Endothelial cell of umbilical vein (primary cell): ENCODE data around the gene KRT78. TPM values are rescaled to one million over a fixed set of nuclear protein-coding genes. Genes with fewer than 3 reads are reported as not detected.

Experiments
- BruUV-seq: library from RNA; stranded (reverse); fragments of 400-500 nt; replicated peaks from 2 replicates; lab custom pipeline; 2021; lab: Mats Ljungman, UMichigan
- CTCF ChIA-PET: fragments of 300-600, 350-600 bp; sonication (Branson Sonifier 250); formaldehyde crosslinking; loops from one replicate; lab custom pipeline; 2021; ENCODE audit warnings: antibody characterized with exemption, inconsistent platforms; lab: Charles Lee
- POLR2A ChIA-PET: fragments of 300-600, 350-600 bp; sonication (Branson Sonifier 250); formaldehyde crosslinking; loops from one replicate; lab custom pipeline; 2021; ENCODE audit warnings: antibody characterized with exemption, inconsistent platforms; lab: Charles Lee
- DNase-seq: peaks from one replicate; pipeline ENCODE4 v3.0.0-alpha.2; 2011; ENCODE audit warnings: low read depth, low spot score
- FAIRE-seq: peaks from 2 replicates; lab custom pipeline; 2011; peaks lifted over from hg19 to GRCh38; lab: Jason Lieb, UNC
- H2AFZ ChIP-seq: 2 replicates; pipeline ENCODE4 v1.6.0; 2012; ENCODE audit warnings: low read depth, low read length, control low read depth, inconsistent platforms
- H3K27ac ChIP-seq: 2 replicates; pipeline ENCODE4 v1.5.1; 2011; ENCODE audit warnings: low read depth, mild to moderate bottlenecking, control low read depth, low read length, moderate library complexity; ENCODE audit not compliant: insufficient read depth
- H3K27me3 ChIP-seq, 2 experiments: 2 replicates each; pipeline versions ENCODE4 v1.6.0 to v1.6.1; 2011; ENCODE audit warnings: low read length in 2 of 2, mixed read lengths in 1 of 2; ENCODE audit not compliant: control insufficient read depth in 2 of 2, insufficient read depth in 2 of 2
- H3K36me3 ChIP-seq, 2 experiments: 2 replicates in 1 of 2; 3 replicates in 1 of 2; pipeline ENCODE4 v1.5.1; 2011; ENCODE audit warnings: low read length in 2 of 2, mild to moderate bottlenecking in 1 of 2, moderate library complexity in 1 of 2; ENCODE audit not compliant: control insufficient read depth in 2 of 2, insufficient read depth in 2 of 2; ENCODE audit errors: extremely low read depth in 1 of 2
- H3K4me1 ChIP-seq: 3 replicates; pipeline ENCODE4 v1.5.1; 2011; ENCODE audit warnings: mild to moderate bottlenecking, low read length; ENCODE audit not compliant: control insufficient read depth, insufficient read depth; ENCODE audit errors: extremely low read depth
- H3K4me2 ChIP-seq: 2 replicates; pipeline ENCODE4 v1.6.1; 2011; ENCODE audit warnings: low read length, control low read depth, mixed read lengths; ENCODE audit not compliant: insufficient read depth
- H3K4me3 ChIP-seq, 3 experiments: fragments of 200-600 bp in 1 of 3; sonication (generic), shearing (Covaris generic) in 1 of 3; replicated peaks in 1 of 3; 2 replicates each; pipeline ENCODE4 v1.5.1; 2011 to 2016; ENCODE audit warnings: control low read depth in 3 of 3, low read length in 3 of 3, mild to moderate bottlenecking in 2 of 3, inconsistent platforms in 1 of 3, low read depth in 1 of 3, moderate library complexity in 1 of 3; ENCODE audit not compliant: insufficient read depth in 1 of 3
- H3K79me2 ChIP-seq: 2 replicates; pipeline ENCODE4 v1.6.0; 2012; ENCODE audit warnings: low read length, inconsistent platforms; ENCODE audit not compliant: control insufficient read depth, insufficient read depth
- H3K9ac ChIP-seq: replicated peaks from 2 replicates; pipeline ENCODE3; 2011; ENCODE audit warnings: low read length, control low read depth; ENCODE audit not compliant: insufficient read depth; ENCODE audit errors: extremely low read depth
- H3K9me1 ChIP-seq: replicated peaks from 3 replicates; pipeline ENCODE4 v1.6.0; 2011; ENCODE audit warnings: mild to moderate bottlenecking, low read length; ENCODE audit not compliant: control insufficient read depth, insufficient read depth; ENCODE audit errors: extremely low read depth
- H3K9me3 ChIP-seq: replicated peaks from 2 replicates; pipeline ENCODE4 v1.5.1; 2012; ENCODE audit warnings: low read length, inconsistent platforms; ENCODE audit not compliant: control insufficient read depth, insufficient read depth
- H4K20me1 ChIP-seq: replicated peaks from 2 replicates; pipeline ENCODE3; 2011; ENCODE audit warnings: mild to moderate bottlenecking, low read length; ENCODE audit not compliant: control insufficient read depth, insufficient read depth; ENCODE audit errors: extremely low read depth
- CTCF ChIP-seq, 2 donors: IDR thresholded peaks; 1 replicate in 1 of 2; 2 replicates in 1 of 2; pipeline ENCODE4 v1.5.1; 2011; ENCODE audit warnings: low read length in 2 of 2, mild to moderate bottlenecking in 2 of 2, moderate library complexity in 2 of 2, control low read depth in 1 of 2, inconsistent platforms in 1 of 2, low read depth in 1 of 2; ENCODE audit not compliant: insufficient read depth in 1 of 2; ENCODE audit errors: extremely low read depth in 1 of 2
- EZH2 ChIP-seq: IDR thresholded peaks from 2 replicates; pipeline ENCODE4 v1.6.1; 2012; ENCODE audit warnings: borderline replicate concordance, low read depth, mild to moderate bottlenecking, moderate library complexity, low read length, inconsistent platforms; ENCODE audit not compliant: severe bottlenecking
- FOS ChIP-seq: IDR thresholded peaks from 2 replicates; pipeline ENCODE4 v1.6.1; 2011; ENCODE audit warnings: mild to moderate bottlenecking, low read length, moderate library complexity, borderline replicate concordance; ENCODE audit not compliant: insufficient read depth
- GATA2 ChIP-seq: IDR thresholded peaks from 2 replicates; pipeline ENCODE4 v1.7.0; 2011; ENCODE audit warnings: low read depth, mild to moderate bottlenecking, moderate library complexity, mixed read lengths, low read length; ENCODE audit not compliant: insufficient read length, insufficient read depth
- JUN ChIP-seq: IDR thresholded peaks from 2 replicates; pipeline ENCODE4 v1.6.1; 2011; ENCODE audit warnings: borderline replicate concordance, low read depth; ENCODE audit not compliant: insufficient read length, insufficient read depth
- MAX ChIP-seq: IDR thresholded peaks from 2 replicates; pipeline ENCODE4 v1.6.1; 2011; ENCODE audit not compliant: insufficient read depth, insufficient read length
- MYC ChIP-seq: IDR thresholded peaks from one replicate; pipeline ENCODE4 v1.6.1; 2011; ENCODE audit warnings: mild to moderate bottlenecking, low read depth, low read length
- POLR2A ChIP-seq: IDR thresholded peaks from 2 replicates; pipeline ENCODE4 v1.6.1; 2012; ENCODE audit warnings: low read depth, mild to moderate bottlenecking, control low read depth, low read length
- POLR2AphosphoS5 ChIP-seq: IDR thresholded peaks from 2 replicates; pipeline ENCODE4 v1.6.1; 2012; ENCODE audit warnings: low read depth, mild to moderate bottlenecking, control low read depth, low read length, moderate library complexity; ENCODE audit not compliant: insufficient read depth
- dilution Hi-C: fragments of 300-500 bp; cut with MboI; formaldehyde crosslinking; loops from one replicate; pipeline ENCODE4 v1.15.0; 2019; ENCODE audit warnings: low sequenced_read_pairs; ENCODE audit not compliant: extremely low pct_ligation_motif_present
- intact Hi-C: fragments of 100-400 bp; cut with micrococcal nuclease; formaldehyde crosslinking; loops from one replicate; pipeline ENCODE4 v1.10.0; 2022
- polyA plus RNA-seq, 4 experiments: library from polyadenylated mRNA; depleted of rRNA in 3 of 4; stranded (reverse) in 3 of 4; unstranded in 1 of 4; fragments of >200 nt; gene quantifications; 2 replicates each; pipeline versions ENCODE4 v1.2.1 to v1.2.3, GENCODE V29; 2011 to 2012; ENCODE audit warnings: missing spikeins in 1 of 4
- total RNA-seq: library from RNA; stranded (reverse); gene quantifications from 2 replicates; pipeline ENCODE4 v1.2.3, GENCODE V29; 2021

Gene KRT78
- total and polyA plus RNA-seq, 2 donors (not counting 3 experiments of a cell fraction or from before 2014, with no cell fraction given), result not detected

GRCh38 chr12:52788192-52788875 is 60.5 kb downstream of the KRT78 start:
- Histone ChIP-seq H3K27me3 (peaks cover 12 to 17% of the 10 kb centered on the region in 2 experiments), H2AFZ (no peak overlapping the region), H3K4me1 (no peaks in the 10 kb centered on the region), H3K9me3 (no peaks in the 10 kb centered on the region), H3K36me3 (no peaks in the 10 kb centered on the region), H3K4me3 (no peak overlapping the region), H3K27ac (no peak overlapping the region), H3K79me2 (no peaks in the 10 kb centered on the region), H3K9me1 (no peaks in the 10 kb centered on the region), H3K9ac (no peak overlapping the region), H3K4me2 (no peak overlapping the region), H4K20me1 (no peaks in the 10 kb centered on the region)
- no peak for FAIRE-seq
- DNase-seq, result no peak
- POLR2A ChIA-PET, result no interaction called here
- CTCF ChIA-PET, result interaction anchor here (0.6 to 1.3 kb wide), 2 partner anchors 11 to 23 kb away, joined by 3 read pairs; partner anchors contain the start of gene KRT76
- intact Hi-C loops, result no loop called here
- dilution Hi-C loops, result no loop called here
- BruUV-seq, result no TSS peak
- no peak for TF ChIP-seq EZH2
- no peak for TF ChIP-seq JUN
- no peak for TF ChIP-seq MYC
- no peak for TF ChIP-seq POLR2A
- no peak for TF ChIP-seq MAX
- no peak for TF ChIP-seq CTCF (IDR thresholded peaks at IDR 0.05; ENCODE audit: extremely low read depth in 1 of 2, insufficient read depth in 1 of 2, low read depth in 1 of 2, low read length in 2 of 2)
- TF ChIP-seq FOS, result no peak
- no peak for TF ChIP-seq POLR2AphosphoS5
- TF ChIP-seq GATA2, result no peak

Other genes starting within 250 kb of the KRT78 start
- not detected in 2 replicates for gene KRT72, start 247.5 kb downstream of the KRT78 start, total RNA-seq
- gene KRT72, start 247.5 kb downstream of the KRT78 start, polyA plus RNA-seq, result not detected in 2 replicates
- not detected in 2 replicates for gene KRT73, start 230.4 kb downstream of the KRT78 start, total RNA-seq
- not detected in 2 replicates for gene KRT73, start 230.4 kb downstream of the KRT78 start, polyA plus RNA-seq
- gene KRT2, start 196.8 kb downstream of the KRT78 start, total RNA-seq, result not detected in 2 replicates
- gene KRT2, start 196.8 kb downstream of the KRT78 start, polyA plus RNA-seq, result not detected in 2 replicates
- not detected in 2 replicates for gene KRT1, start 168.6 kb downstream of the KRT78 start, total RNA-seq
- not detected in 2 replicates for gene KRT1, start 168.6 kb downstream of the KRT78 start, polyA plus RNA-seq
- not detected in 2 replicates for gene KRT77, start 145.5 kb downstream of the KRT78 start, total RNA-seq
- gene KRT77, start 145.5 kb downstream of the KRT78 start, polyA plus RNA-seq, result not detected in 2 replicates
- gene KRT76, start 71.6 kb downstream of the KRT78 start, total RNA-seq, result not detected in 2 replicates
- not detected in 2 replicates for gene KRT76, start 71.6 kb downstream of the KRT78 start, polyA plus RNA-seq
- not detected in 2 replicates for gene KRT3, start 52.9 kb downstream of the KRT78 start, total RNA-seq
- not detected in 2 replicates for gene KRT3, start 52.9 kb downstream of the KRT78 start, polyA plus RNA-seq
- not detected in 2 replicates for gene KRT4, start 34.9 kb downstream of the KRT78 start, total RNA-seq
- gene KRT4, start 34.9 kb downstream of the KRT78 start, polyA plus RNA-seq, result not detected in 2 replicates
- gene KRT79, start 14.7 kb downstream of the KRT78 start, total RNA-seq, result not detected in 2 replicates
- not detected in 2 replicates for gene KRT79, start 14.7 kb downstream of the KRT78 start, polyA plus RNA-seq
- 22.1 and 31.7 TPM in 2 replicates for gene KRT8, start 56.1 kb upstream of the KRT78 start, total RNA-seq
- gene KRT8, start 56.1 kb upstream of the KRT78 start, polyA plus RNA-seq, result 23.5 and 25.8 TPM in 2 replicates
- 233 and 235 TPM in 2 replicates for gene KRT18, start 100.1 kb upstream of the KRT78 start, total RNA-seq
- gene KRT18, start 100.1 kb upstream of the KRT78 start, polyA plus RNA-seq, result 178 and 216 TPM in 2 replicates
- gene EIF4B, start 157.5 kb upstream of the KRT78 start, total RNA-seq, result 372 and 382 TPM in 2 replicates
- 169 and 233 TPM in 2 replicates for gene EIF4B, start 157.5 kb upstream of the KRT78 start, polyA plus RNA-seq
- gene TNS2, start 201.1 kb upstream of the KRT78 start, total RNA-seq, result 106 and 119 TPM in 2 replicates
- 84.5 and 119 TPM in 2 replicates for gene TNS2, start 201.1 kb upstream of the KRT78 start, polyA plus RNA-seq
- 31.7 and 39.2 TPM in 2 replicates for gene SPRYD3, start 230.4 kb upstream of the KRT78 start, total RNA-seq
- 38.6 and 39.6 TPM in 2 replicates for gene SPRYD3, start 230.4 kb upstream of the KRT78 start, polyA plus RNA-seq
- 11.6 and 14.1 TPM in 2 replicates for gene IGFBP6, start 248.7 kb upstream of the KRT78 start, total RNA-seq
- 18.2 TPM in 2 replicates for gene IGFBP6, start 248.7 kb upstream of the KRT78 start, polyA plus RNA-seq